Mesendoderm (in vitro differentiated cells): Measurements from ENCODE around the gene FGA. TPM values are rescaled to one million over a fixed set of nuclear protein-coding genes. Genes with fewer than 3 reads are reported as not detected.

Experiments used
- DNase-seq: peaks from one replicate; pipeline ENCODE4 v3.0.0; 2013
- H2AK5ac ChIP-seq: 2 replicates; pipeline ENCODE4 v1.6.1; 2013; ENCODE audit warnings: low read length, inconsistent platforms
- H2BK120ac ChIP-seq: 2 replicates; pipeline ENCODE4 v1.6.1; 2013; ENCODE audit warnings: low read depth, mild to moderate bottlenecking, low read length, moderate library complexity, mixed read lengths
- H2BK15ac ChIP-seq: replicated peaks from 2 replicates; pipeline ENCODE4 v1.6.1; 2013; ENCODE audit warnings: low read depth, mild to moderate bottlenecking, moderate library complexity
- H2BK5ac ChIP-seq: 2 replicates; pipeline ENCODE4 v1.6.1; 2013; ENCODE audit warnings: low read length, inconsistent platforms
- H3K18ac ChIP-seq: 2 replicates; pipeline ENCODE4 v1.6.1; 2013; ENCODE audit warnings: mild to moderate bottlenecking, low read length, mixed read lengths
- H3K23ac ChIP-seq: one replicate; pipeline ENCODE4 v1.6.1; 2013; ENCODE audit warnings: low read length
- H3K27ac ChIP-seq: 2 replicates; pipeline ENCODE4 v1.5.1; 2013; ENCODE audit warnings: low read depth, mild to moderate bottlenecking, inconsistent platforms, low read length, moderate library complexity
- H3K27me3 ChIP-seq: 2 replicates; pipeline ENCODE4 v1.6.1; 2013; ENCODE audit warnings: low read length, control low read depth, mild to moderate bottlenecking, inconsistent platforms; ENCODE audit not compliant: insufficient read depth, poor library complexity
- H3K36me3 ChIP-seq: 2 replicates; pipeline ENCODE4 v1.6.1; 2013; ENCODE audit warnings: low read length, inconsistent platforms; ENCODE audit not compliant: control insufficient read depth, insufficient read depth
- H3K4ac ChIP-seq: one replicate; pipeline ENCODE4 v1.6.1; 2013; ENCODE audit warnings: low read depth, mild to moderate bottlenecking, low read length, moderate library complexity
- H3K4me1 ChIP-seq: 2 replicates; pipeline ENCODE4 v1.6.1; 2013; ENCODE audit warnings: low read depth, low read length, inconsistent platforms; ENCODE audit not compliant: control insufficient read depth
- H3K4me2 ChIP-seq: 2 replicates; pipeline ENCODE4 v1.6.1; 2013; ENCODE audit warnings: low read length
- H3K4me3 ChIP-seq: 2 replicates; pipeline ENCODE4 v1.5.1; 2013; ENCODE audit warnings: mild to moderate bottlenecking, low read length
- H3K56ac ChIP-seq: one replicate; pipeline ENCODE4 v1.6.1; 2013; ENCODE audit warnings: low read length
- H3K79me1 ChIP-seq: 2 replicates; pipeline ENCODE4 v1.6.1; 2013; ENCODE audit warnings: low read length, inconsistent platforms
- H3K79me2 ChIP-seq: 2 replicates; pipeline ENCODE4 v1.6.1; 2013; ENCODE audit warnings: mild to moderate bottlenecking, low read length; ENCODE audit not compliant: control insufficient read depth, insufficient read depth
- H3K9ac ChIP-seq: 2 replicates; pipeline ENCODE4 v1.6.1; 2013; ENCODE audit warnings: low read length, inconsistent platforms
- H4K5ac ChIP-seq: one replicate; pipeline ENCODE4 v1.6.1; 2013; ENCODE audit warnings: low read length
- H4K8ac ChIP-seq: one replicate; pipeline ENCODE4 v1.6.1; 2013; ENCODE audit warnings: low read depth, mild to moderate bottlenecking, control low read depth, low read length, moderate library complexity
- WGBS: extraction: QIAGEN DNeasy Blood & Tissue Kit; methylation state at CpG from one replicate; pipeline ENCODE4 v1.1.7; 2013; ENCODE audit warnings: low lambda C conversion rate, missing lambda C conversion rate; ENCODE audit not compliant: insufficient coverage; ENCODE audit errors: extremely low coverage; 5-methylcytosine and 5-hydroxymethylcytosine counted together
- small RNA-seq: library from polyadenylated mRNA; stranded (forward); fragments of <200 nt; extraction: miRNeasy Mini kit (QIAGEN cat#:217004); gene quantifications from one replicate; pipeline ENCODE3, GENCODE V24; 2013; ENCODE audit not compliant: insufficient read depth

The FGA gene

DNA sequence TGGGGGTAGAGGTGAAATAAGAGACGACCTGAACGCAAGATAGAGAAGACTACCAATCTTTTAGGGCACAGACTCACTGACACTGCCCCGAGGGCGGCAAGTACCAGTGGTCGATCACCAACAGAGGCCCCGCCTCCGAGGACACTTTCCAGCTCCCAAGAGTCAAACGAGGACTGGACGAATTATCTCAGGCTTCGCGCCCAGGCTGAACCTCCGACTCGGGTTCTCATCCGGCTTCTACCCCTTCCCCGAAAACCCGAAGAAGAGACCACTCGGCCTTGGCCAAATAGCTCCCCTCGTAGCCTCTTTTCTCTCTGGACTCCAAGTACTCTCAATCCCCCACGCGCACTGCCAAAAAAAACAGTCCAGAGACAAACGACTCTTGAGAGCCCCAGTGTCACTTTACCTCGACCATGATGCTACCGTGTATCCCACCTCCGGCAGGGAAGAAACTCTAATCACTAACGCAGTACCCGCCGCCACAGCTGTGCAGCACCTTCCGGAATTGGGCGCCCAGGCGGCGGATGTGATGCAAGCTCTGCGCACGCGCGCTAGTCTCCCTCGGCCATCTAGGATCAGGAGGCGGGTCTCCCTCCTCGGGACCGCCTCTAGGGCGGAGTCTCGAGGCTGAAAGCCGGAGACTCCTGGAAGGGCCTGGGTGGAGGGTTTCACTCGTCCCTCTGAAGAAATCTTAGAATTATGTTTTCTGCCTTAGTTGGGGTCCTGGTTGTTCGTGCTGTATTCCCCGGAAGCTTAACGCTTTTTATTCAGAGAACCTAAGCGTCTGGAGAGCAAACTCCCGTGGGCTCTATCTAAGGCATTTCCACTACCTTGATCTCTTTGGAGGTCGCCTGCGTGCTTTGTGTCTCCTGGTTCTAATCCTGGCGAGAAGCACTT lies 40.4 kb downstream of the FGA start, which contains the start of gene PLRG1:
Gene PLRG1, minus strand, starts transcription at position 507 of the 897 bp plus-strand sequence. Its CDS starts 92 bp downstream, at position 415.
- Histone ChIP-seq H3K36me3 (no peaks in the 10 kb centered on the region), H3K79me2 (peaks cover 17% of the 10 kb centered on the region), H2BK15ac (no peak within 1 kb of the TSS), H3K27me3 (no peaks in the 10 kb centered on the region), H3K4me1 (peaks cover 2% of the 10 kb centered on the region), H3K23ac (no peak within 1 kb of the TSS), H3K9ac (peak within 1 kb of the TSS; percentile 88), H3K56ac (peak within 1 kb of the TSS; percentile 88), H4K5ac (no peak within 1 kb of the TSS), H3K4me3 (peak within 1 kb of the TSS; percentile 90), H2BK120ac (no peak within 1 kb of the TSS), H2AK5ac (no peak within 1 kb of the TSS), H3K4me2 (peak within 1 kb of the TSS; percentile 72), H3K79me1 (peaks cover 8% of the 10 kb centered on the region), H4K8ac (no peak within 1 kb of the TSS), H2BK5ac (no peak within 1 kb of the TSS), H3K27ac (peak within 1 kb of the TSS; percentile 16), H3K18ac (peak within 1 kb of the TSS; percentile 69), H3K4ac (no peak within 1 kb of the TSS)
- WGBS, result no CpG with 5 or more reads among the region's 51 CpGs
- peak; percentile 98 for DNase-seq

GRCh38 chr4:154545689-154546088 lies 44.9 kb downstream of the FGA start:
- Histone ChIP-seq H3K56ac (no peak overlapping the region), H3K4ac (no peak overlapping the region), H2BK120ac (no peak overlapping the region), H3K4me2 (no peak overlapping the region), H3K18ac (no peak overlapping the region), H3K27me3 (no peaks in the 10 kb centered on the region), H3K4me3 (no peak overlapping the region), H3K4me1 (peaks cover 2% of the 10 kb centered on the region), H4K8ac (no peak overlapping the region), H3K9ac (no peak overlapping the region), H3K79me2 (peaks cover 17% of the 10 kb centered on the region), H2AK5ac (no peak overlapping the region), H2BK15ac (no peak overlapping the region), H4K5ac (no peak overlapping the region), H3K36me3 (peaks cover 2% of the 10 kb centered on the region), H3K23ac (no peak overlapping the region), H3K79me1 (peaks cover 8% of the 10 kb centered on the region), H2BK5ac (no peak overlapping the region), H3K27ac (no peak overlapping the region)
- no CpG with 5 or more reads among the region's 4 CpGs for WGBS
- DNase-seq, result no peak

DNA sequence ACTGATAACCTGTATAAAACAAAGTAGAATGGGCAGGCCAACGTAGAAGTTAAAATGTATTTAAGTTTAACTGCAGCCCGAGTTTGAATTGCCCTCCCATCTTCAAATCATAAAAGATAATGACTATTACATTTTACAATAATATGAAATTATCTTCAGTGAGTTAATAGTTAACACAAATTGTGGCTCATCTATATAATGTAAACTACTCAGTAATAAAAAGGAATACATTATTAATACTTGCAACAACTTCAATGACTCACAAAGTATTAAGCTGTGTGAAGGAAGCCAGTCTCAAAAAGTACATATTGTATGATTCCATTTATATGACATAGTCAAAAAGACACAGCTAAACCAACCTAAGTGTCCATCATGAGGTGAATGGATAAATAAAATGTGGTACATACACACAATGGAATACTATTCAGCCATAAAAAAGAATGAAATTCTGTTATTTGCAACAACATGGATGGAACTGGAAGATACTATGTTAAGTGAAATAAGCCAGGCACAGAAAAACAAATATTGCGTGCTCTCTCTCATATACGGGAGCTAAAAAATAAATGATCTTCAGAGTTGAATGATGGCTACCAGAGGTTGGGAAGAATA lies 48.2 kb downstream of the FGA start:
- Histone ChIP-seq H4K8ac (no peak overlapping the region), H3K23ac (no peak overlapping the region), H3K79me2 (no peaks in the 10 kb centered on the region), H3K4me1 (no peaks in the 10 kb centered on the region), H3K9ac (no peak overlapping the region), H3K4me2 (no peak overlapping the region), H2BK15ac (no peak overlapping the region), H2BK5ac (no peak overlapping the region), H3K27ac (no peak overlapping the region), H3K56ac (no peak overlapping the region), H2BK120ac (no peak overlapping the region), H3K18ac (no peak overlapping the region), H3K27me3 (no peaks in the 10 kb centered on the region), H4K5ac (no peak overlapping the region), H3K4me3 (no peak overlapping the region), H3K79me1 (no peaks in the 10 kb centered on the region), H3K4ac (no peak overlapping the region), H3K36me3 (peaks cover 3% of the 10 kb centered on the region), H2AK5ac (no peak overlapping the region)
- WGBS, result no CpG with 5 or more reads among the region's 4 CpGs
- DNase-seq, result no peak

Small RNA genes lying within 50 kb of the gene (small RNA-seq; reads per million reads assigned to genes)
- not detected for gene RNU6-1285P
